ENCODE results near the gene MAS1L.

Gene MAS1L

GRCh38 chr6:29487660-29488059 is at the start of gene MAS1L:
TSS of gene MAS1L (minus strand) at chr6:29487956. CDS start at chr6:29487902, 54 bp downstream.
- no peak for DNase-seq

DNA sequence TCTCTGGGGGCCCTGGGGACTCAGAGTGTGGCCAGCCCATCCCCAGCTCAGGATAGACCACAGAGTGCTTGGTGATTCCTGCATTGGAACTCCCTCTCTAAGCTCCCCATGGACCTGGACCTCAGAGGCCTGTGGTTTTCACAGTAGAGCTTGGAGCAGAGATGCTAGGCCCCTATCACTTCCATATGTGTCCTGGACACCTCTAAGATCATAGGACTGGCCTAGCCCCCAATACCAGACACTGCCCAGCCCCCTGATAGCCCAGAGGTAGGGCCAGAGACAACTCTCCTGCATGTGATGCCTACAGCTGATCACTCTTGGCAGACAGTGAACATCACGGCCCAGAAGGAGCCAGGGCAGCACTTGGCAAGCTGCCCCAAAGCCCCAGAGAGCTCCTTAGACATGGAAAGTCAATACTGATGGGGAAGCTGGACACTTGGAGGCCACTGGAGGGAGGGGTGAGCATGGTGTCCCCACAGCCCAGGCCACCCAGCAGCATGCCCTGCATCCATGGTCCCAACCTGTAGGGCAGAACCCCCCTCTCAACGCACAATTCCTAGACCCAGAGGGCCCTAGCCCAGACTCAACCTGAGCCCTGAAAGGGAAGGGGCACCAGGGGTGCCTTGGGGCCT is 44.7 kb upstream of the MAS1L start:
- no peak for DNase-seq

DNA sequence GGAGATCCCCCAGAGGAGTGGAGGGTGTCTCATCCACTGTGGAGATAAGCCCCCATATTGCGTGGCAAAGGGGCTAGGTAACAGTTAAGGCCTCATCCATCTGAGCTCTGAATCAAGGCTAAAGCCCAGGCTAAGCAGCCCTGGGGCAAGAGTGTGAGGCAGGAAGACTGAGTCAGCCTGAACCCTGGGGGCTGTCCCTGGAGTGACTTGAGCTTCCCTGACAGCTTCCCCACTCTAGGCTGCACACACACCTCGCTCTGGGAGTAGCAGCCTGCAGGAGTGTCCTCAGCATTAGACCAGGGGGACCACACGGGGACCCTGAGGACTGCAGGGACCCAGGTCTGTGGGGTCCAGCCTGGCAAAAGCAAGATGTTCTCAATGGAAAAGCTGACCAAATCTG is 43.9 kb upstream of the MAS1L start:
- DNase-seq: no peak

DNA sequence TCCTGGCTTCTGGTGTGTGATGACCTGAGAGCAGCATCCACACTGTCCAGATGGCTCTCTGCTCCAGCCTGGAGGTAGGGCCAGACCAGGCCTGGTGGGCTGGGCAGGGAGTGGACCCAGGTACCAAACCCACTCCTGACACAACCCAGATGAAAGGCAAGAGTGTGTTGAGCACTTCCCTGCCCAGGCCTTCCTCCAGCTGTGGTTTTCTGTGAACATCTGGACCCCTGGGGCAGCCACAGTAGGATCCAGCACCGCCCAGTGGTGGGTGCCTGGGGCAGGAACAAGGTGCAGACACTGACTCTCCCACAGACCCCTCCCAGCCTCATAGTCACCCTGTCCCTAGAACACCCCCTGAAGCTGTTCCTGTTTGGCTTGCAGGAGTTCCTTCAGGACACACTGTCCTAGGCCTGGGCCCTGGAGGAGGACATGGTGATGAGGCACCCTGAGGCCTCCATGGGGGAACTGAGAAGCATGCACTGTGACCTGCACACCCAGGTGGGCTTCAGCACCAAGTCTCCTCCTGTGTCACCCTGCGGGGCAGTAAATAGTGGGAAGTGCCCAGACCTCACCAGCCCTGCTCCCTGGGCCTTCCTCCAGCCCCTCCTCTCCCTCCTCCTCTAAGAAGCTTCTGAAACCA is 43.0 kb upstream of the MAS1L start:
- DNase-seq: no peak

- DNase-seq: no peak
These were observed 42.2 kb upstream of the MAS1L start for GRCh38 chr6:29529956-29530355.

GRCh38 chr6:29528988-29529560 is 41.3 kb upstream of the MAS1L start:
- no peak for DNase-seq

DNA sequence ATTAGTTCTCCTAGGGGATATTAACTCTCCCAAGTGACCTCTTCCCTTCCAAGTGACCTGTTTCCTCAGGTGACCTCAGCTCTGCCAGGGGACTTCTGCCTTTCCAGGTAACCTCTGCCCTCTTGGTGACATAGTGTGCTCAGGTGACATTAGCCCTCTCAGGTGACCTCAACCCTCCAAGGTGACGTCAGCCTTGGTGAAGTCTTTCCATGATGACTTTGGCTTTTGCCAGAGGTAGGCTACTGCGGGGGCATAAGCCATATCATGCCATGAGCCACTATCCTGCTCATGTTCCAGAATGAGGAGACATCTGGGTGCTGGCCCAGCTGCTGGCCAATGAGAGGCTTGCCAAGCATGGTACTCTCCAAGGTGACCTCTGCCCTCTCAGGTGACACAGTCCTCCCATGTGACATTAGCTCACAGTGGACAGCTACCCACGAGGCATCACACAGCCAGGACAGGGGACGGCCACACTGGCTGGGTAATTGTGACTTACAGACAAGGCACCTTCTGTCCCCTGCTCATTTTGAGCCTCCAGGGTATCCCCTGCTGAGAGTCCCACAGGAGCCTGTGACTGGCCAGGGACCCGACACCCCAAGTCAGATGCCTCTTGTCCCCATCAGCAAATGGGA is 40.7 kb upstream of the MAS1L start:
- DNase-seq: no peak

- no peak for DNase-seq
These were observed 39.8 kb upstream of the MAS1L start for GRCh38 chr6:29527564-29527963.

DNA sequence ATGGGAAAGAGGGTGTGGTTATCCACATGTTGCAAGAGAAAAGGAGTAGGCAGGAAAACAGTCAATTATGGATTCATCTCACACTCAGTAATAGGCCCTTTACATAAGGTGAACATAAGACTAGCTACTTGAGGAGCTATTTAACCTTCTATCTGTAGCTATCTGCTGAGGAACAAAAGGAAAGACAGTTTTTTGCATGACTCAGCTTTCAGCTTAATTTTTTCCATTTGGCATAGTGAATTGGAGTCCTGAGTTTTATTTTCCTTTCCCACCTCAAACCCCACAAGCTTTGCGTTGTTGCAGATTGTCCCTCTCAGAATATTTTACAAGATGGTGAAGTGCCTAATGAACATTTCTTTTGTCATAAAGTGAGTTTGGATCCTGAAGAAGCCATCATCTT is 39.4 kb upstream of the MAS1L start:
- no peak for DNase-seq

DNA sequence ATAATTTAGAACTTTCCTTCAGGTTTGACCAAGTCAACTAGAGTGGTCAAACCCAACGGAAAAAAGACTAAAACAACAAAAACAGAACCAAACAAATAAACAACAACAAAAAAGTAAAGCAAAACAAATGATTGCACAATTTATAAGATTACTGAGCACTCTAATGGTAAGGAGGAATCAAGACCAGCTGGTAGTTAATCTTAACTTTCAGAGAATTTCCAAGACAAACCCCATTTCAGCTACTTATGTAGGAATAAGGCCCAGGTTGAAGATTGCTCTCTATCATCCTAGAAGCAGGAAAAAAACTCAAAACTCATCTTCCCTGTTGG is 37.5 kb upstream of the MAS1L start:
- DNase-seq: no peak

- DNase-seq: no peak
These were observed 36.9 kb upstream of the MAS1L start for GRCh38 chr6:29524444-29525310.

- no peak for DNase-seq
These were observed 36.3 kb upstream of the MAS1L start for GRCh38 chr6:29524044-29524443.

DNA sequence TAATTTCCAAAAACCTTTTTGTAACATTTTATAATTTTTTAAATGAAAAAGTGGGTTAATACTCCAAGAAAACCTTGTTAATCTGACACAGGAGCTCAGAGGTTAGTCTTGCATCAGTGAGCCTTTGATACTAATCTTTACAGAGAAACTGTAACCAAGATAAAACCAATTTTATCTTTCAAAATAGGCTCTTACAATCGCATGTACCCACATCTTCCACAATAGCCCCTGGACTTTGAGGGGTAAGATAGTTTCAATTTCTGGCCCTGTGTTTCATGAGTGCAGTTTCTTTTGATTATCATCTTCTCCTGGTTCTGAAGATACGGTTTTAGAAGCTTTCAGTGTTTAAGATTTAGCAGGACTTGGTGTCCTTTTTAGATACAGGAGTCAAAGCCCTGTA is 34.5 kb upstream of the MAS1L start:
- no peak for DNase-seq

GRCh38 chr6:29521006-29521680 is 33.4 kb upstream of the MAS1L start:
- no peak for DNase-seq

GRCh38 chr6:29520232-29520631 is 32.5 kb upstream of the MAS1L start:
- no peak for DNase-seq

DNA sequence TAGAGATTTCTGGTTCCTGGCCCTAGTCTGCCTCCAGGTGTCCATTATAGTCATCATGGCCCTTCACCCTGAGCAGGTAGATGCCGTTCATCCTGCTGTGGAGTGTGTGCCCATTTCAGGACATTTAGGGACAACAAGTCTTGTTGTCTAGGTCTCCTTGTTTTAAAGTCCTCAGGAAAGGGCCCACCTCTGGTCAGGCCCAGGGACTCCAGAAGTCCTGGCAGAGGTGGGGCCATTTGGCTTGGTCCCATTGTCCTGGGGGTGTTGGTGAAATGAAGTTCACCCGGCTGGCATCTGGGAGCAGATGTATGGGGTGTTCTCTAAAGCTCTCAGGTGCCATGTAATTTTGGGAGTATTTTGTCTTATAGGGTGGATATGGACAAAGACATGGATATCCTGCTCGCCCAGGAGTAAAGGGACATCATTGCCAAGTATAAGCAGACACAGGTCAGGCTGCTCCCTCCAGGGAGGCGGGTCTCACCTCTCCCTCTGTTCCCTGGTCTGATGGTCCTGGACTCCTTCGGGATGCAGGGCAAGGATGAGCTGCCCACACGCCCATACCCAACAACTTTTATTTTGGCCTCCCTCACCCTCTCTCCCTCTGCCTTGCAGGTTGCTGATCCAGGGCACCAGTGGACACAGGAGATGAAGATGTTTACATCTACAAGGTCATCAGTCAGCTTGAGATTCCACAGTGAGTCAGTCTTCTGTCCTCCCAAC is 31.7 kb upstream of the MAS1L start:
- DNase-seq: no peak

- DNase-seq: no peak
These were observed 30.1 kb upstream of the MAS1L start for GRCh38 chr6:29517728-29518440.

- DNase-seq: no peak
These were observed 29.5 kb upstream of the MAS1L start for GRCh38 chr6:29517245-29517644.

GRCh38 chr6:29516108-29516507 is 28.4 kb upstream of the MAS1L start:
- DNase-seq: no peak

DNA sequence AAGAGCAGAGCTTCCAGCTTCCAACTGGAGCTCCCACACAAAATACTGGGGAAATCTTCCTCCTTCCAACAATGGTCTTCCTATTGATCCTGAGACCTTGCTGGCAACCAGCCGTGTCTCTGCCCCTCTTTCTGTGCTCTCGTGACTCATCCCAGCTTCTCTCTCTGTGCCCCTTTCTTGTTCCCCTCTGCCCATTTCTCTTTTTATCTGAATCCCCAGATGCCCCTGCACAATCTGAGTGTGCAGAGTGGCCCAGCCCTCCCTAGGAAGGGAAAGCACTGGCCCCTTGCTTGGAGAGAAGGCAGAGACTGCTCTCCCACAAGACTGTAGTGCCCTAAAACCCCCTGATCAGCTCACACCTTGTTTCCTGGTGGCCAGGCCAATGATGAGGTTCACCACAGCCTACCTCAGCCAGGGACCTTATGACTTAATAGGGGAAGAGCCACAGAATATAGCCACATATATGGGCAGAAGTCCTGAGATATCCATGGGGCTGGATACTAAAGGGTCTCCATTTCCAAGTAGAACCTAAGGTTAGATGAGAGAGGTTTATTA is 23.1 kb upstream of the MAS1L start:
- no peak for DNase-seq

- DNase-seq: peak; percentile 35
These were observed 22.4 kb upstream of the MAS1L start for GRCh38 chr6:29510202-29510601.
